ENCODE data around the gene RAVER2. TPM values are rescaled to one million over a fixed set of nuclear protein-coding genes. Genes with fewer than 3 reads are reported as not detected.

Gene RAVER2
- total and polyA plus RNA-seq, 2 experiments from 2014 or later = 7.8 to 24.6 TPM

GRCh38 chr1:64750092-64750491 lies 5.2 kb downstream of the RAVER2 start:
- DNase-seq (ENCODE audit: low spot score) (no peak), ATAC-seq (no peak)
- Histone ChIP-seq H3F3A (replicated peaks; ENCODE audit: low read depth) (no peaks in the 10 kb centered on the region; the same call in 1 of the 2 replicates), H3K9me2 (ENCODE audit: insufficient read depth) (no peaks in the 10 kb centered on the region), H3K27ac (ENCODE audit: low read depth) (no peak overlapping the region), H3K4me1 (ENCODE audit: insufficient read depth) (peaks cover 17% of the 10 kb centered on the region), H3K4me2 (no peak overlapping the region), H2AFZ (no peak overlapping the region), H3K4me3 (no peak overlapping the region), H4K20me1 (replicated peaks; ENCODE audit: insufficient read depth) (peaks cover 25% of the 10 kb centered on the region), H3K27me3 (ENCODE audit: insufficient read depth) (peaks cover 4% of the 10 kb centered on the region; the same call in 1 of the 2 replicates), H3K36me3 (ENCODE audit: insufficient read depth) (peaks cover 2% of the 10 kb centered on the region; the same call in 1 of the 2 replicates), H3K79me2 (replicated peaks; ENCODE audit: insufficient read depth) (peaks cover 79% of the 10 kb centered on the region)
- H3K9me3 Mint-ChIP-seq = no peaks in the 10 kb centered on the region
- no peak overlapping the region for H3K4me3 Mint-ChIP-seq
- no peak overlapping the region for H3K27ac Mint-ChIP-seq
- TF ChIP-seq POLR2AphosphoS5 (IDR thresholded peaks at IDR 0.05; ENCODE audit: low read depth) = no peak
- no peak for TF ChIP-seq EZH2 (IDR thresholded peaks at IDR 0.05; ENCODE audit: low read depth, unreplicated experiment)
- TF ChIP-seq ZNF331 (CRISPR knock-in tag; IDR thresholded peaks at IDR 0.05; ENCODE audit: low read depth) = no peak
- no peak for TF ChIP-seq JUNB (IDR thresholded peaks at IDR 0.05; ENCODE audit: unreplicated experiment)
- no peak for TF ChIP-seq CREB1 (CRISPR knock-in tag; IDR thresholded peaks at IDR 0.05; ENCODE audit: low read depth)
- no peak for TF ChIP-seq STAT1 (IDR thresholded peaks at IDR 0.05; ENCODE audit: unreplicated experiment)
- no peak for TF ChIP-seq NANOG (IDR thresholded peaks at IDR 0.05; ENCODE audit: borderline replicate concordance)
- TF ChIP-seq EZH2phosphoT487 (IDR thresholded peaks at IDR 0.05; ENCODE audit: unreplicated experiment) = no peak
- TF ChIP-seq CTCF (conservative IDR thresholded peaks at IDR 0.05; ENCODE audit: low read depth in 2 of 2) = no peak
- no peak for TF ChIP-seq ZNF114 (CRISPR knock-in tag; IDR thresholded peaks at IDR 0.05)
- TF ChIP-seq, protein P1, sequence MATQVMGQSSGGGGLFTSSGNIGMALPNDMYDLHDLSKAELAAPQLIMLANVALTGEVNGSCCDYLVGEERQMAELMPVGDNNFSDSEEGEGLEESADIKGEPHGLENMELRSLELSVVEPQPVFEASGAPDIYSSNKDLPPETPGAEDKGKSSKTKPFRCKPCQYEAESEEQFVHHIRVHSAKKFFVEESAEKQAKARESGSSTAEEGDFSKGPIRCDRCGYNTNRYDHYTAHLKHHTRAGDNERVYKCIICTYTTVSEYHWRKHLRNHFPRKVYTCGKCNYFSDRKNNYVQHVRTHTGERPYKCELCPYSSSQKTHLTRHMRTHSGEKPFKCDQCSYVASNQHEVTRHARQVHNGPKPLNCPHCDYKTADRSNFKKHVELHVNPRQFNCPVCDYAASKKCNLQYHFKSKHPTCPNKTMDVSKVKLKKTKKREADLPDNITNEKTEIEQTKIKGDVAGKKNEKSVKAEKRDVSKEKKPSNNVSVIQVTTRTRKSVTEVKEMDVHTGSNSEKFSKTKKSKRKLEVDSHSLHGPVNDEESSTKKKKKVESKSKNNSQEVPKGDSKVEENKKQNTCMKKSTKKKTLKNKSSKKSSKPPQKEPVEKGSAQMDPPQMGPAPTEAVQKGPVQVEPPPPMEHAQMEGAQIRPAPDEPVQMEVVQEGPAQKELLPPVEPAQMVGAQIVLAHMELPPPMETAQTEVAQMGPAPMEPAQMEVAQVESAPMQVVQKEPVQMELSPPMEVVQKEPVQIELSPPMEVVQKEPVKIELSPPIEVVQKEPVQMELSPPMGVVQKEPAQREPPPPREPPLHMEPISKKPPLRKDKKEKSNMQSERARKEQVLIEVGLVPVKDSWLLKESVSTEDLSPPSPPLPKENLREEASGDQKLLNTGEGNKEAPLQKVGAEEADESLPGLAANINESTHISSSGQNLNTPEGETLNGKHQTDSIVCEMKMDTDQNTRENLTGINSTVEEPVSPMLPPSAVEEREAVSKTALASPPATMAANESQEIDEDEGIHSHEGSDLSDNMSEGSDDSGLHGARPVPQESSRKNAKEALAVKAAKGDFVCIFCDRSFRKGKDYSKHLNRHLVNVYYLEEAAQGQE (IDR thresholded peaks at IDR 0.05; ENCODE audit: unreplicated experiment) = no peak
- no peaks in the 10 kb centered on the region for H3K36me3 Mint-ChIP-seq (ENCODE audit: low read depth)
- no peaks in the 10 kb centered on the region for H3K27me3 Mint-ChIP-seq (ENCODE audit: insufficient read depth, low read depth, poor library complexity)
- H3K4me1 Mint-ChIP-seq = peaks cover 34% of the 10 kb centered on the region

DNA sequence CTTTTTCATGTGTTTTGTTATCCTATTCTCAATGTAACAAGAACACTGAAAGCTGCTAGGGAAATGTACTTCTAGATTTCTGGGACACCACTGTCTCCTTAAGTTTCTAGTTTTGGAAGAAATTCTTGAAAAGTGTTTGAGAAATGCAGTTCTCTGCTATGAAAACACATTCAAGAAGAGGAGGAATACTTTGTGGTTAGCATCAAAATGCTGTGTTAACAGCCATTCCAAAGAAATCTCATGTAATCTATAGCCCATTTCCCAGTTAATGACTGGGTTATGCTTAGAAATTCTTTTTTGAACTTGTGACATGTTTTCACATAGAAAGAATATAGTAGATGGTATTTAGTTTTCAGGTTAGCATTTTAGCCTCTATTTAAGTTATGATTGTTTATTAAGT lies 6.0 kb downstream of the RAVER2 start:
- no peaks in the 10 kb centered on the region for H3K9me3 Mint-ChIP-seq
- DNase-seq (ENCODE audit: low spot score) (no peak), ATAC-seq (no peak)
- Histone ChIP-seq H3K36me3 (ENCODE audit: insufficient read depth) (peaks cover 2% of the 10 kb centered on the region; the same call in 1 of the 2 replicates), H3K4me3 (no peak overlapping the region), H3K79me2 (replicated peaks; ENCODE audit: insufficient read depth) (peaks cover 87% of the 10 kb centered on the region), H4K20me1 (replicated peaks; ENCODE audit: insufficient read depth) (peaks cover 25% of the 10 kb centered on the region), H3F3A (replicated peaks; ENCODE audit: low read depth) (no peaks in the 10 kb centered on the region; the same call in 1 of the 2 replicates), H3K9me2 (ENCODE audit: insufficient read depth) (no peaks in the 10 kb centered on the region), H3K27me3 (ENCODE audit: insufficient read depth) (peaks cover 4% of the 10 kb centered on the region; the same call in 1 of the 2 replicates), H3K4me2 (no peak overlapping the region), H3K27ac (ENCODE audit: low read depth) (no peak overlapping the region), H2AFZ (no peak overlapping the region), H3K4me1 (ENCODE audit: insufficient read depth) (peaks cover 24% of the 10 kb centered on the region)
- H3K4me3 Mint-ChIP-seq = no peak overlapping the region
- H3K27ac Mint-ChIP-seq = no peak overlapping the region
- no peaks in the 10 kb centered on the region for H3K36me3 Mint-ChIP-seq (ENCODE audit: low read depth)
- H3K27me3 Mint-ChIP-seq (ENCODE audit: insufficient read depth, low read depth, poor library complexity) = no peaks in the 10 kb centered on the region
- peaks cover 40% of the 10 kb centered on the region for H3K4me1 Mint-ChIP-seq
- TF ChIP-seq STAT1 (IDR thresholded peaks at IDR 0.05; ENCODE audit: unreplicated experiment) (no peak), EZH2phosphoT487 (IDR thresholded peaks at IDR 0.05; ENCODE audit: unreplicated experiment) (no peak), JUNB (IDR thresholded peaks at IDR 0.05; ENCODE audit: unreplicated experiment) (no peak), CREB1 (CRISPR knock-in tag; IDR thresholded peaks at IDR 0.05; ENCODE audit: low read depth) (no peak), ZNF114 (CRISPR knock-in tag; IDR thresholded peaks at IDR 0.05) (no peak), POLR2AphosphoS5 (IDR thresholded peaks at IDR 0.05; ENCODE audit: low read depth) (no peak), CTCF (conservative IDR thresholded peaks at IDR 0.05; ENCODE audit: low read depth in 2 of 2) (no peak), NANOG (IDR thresholded peaks at IDR 0.05; ENCODE audit: borderline replicate concordance) (no peak), EZH2 (IDR thresholded peaks at IDR 0.05; ENCODE audit: low read depth, unreplicated experiment) (no peak)
- TF ChIP-seq, protein P1 (IDR thresholded peaks at IDR 0.05; ENCODE audit: unreplicated experiment) = no peak

All from GM23338 (cell line).